ENCODE measurements around the gene METRN.

- TF ChIP-seq CTCF (IDR thresholded peaks at IDR 0.05) (peak in 1 of 4 experiments; percentile 13), POLR2AphosphoS5 (IDR thresholded peaks at IDR 0.05) (no peak)
Observed at GRCh38 chr16:733382-734207, 18.7 kb downstream of the METRN start.

Measured in prostate gland (tissue), 2 donors.